Neutrophil (primary cell): ENCODE results near the gene PCSK6.

ENCODE experiments used
- H3K27ac ChIP-seq: fragments of 200-600 bp; sonication (generic); 2 replicates; pipeline ENCODE4 v1.5.1; 2016; ENCODE audit warnings: mild to moderate bottlenecking, moderate library complexity
- H3K27me3 ChIP-seq: fragments of 200-600 bp; sonication (generic); 2 replicates; pipeline ENCODE4 v1.6.0; 2016; ENCODE audit warnings: mild to moderate bottlenecking
- H3K36me3 ChIP-seq: fragments of 200-600 bp; sonication (generic); 2 replicates; pipeline ENCODE4 v1.5.1; 2017
- H3K4me1 ChIP-seq, 2 experiments: fragments of 200-600 bp in 1 of 2; sonication (generic) in 1 of 2; 1 replicate in 1 of 2; 2 replicates in 1 of 2; pipeline versions ENCODE4 v1.5.1 to v1.6.1; 2013 to 2016; ENCODE audit warnings: low read depth in 1 of 2, low read length in 1 of 2, mild to moderate bottlenecking in 1 of 2, moderate library complexity in 1 of 2; ENCODE audit not compliant: control insufficient read depth in 1 of 2, insufficient read depth in 1 of 2
- H3K4me3 ChIP-seq, 2 experiments: fragments of 200-600 bp in 1 of 2; sonication (generic) in 1 of 2; 1 replicate in 1 of 2; 2 replicates in 1 of 2; pipeline ENCODE4 v1.5.1; 2013 to 2016; ENCODE audit warnings: low read depth in 1 of 2, low read length in 1 of 2, mild to moderate bottlenecking in 1 of 2, moderate library complexity in 1 of 2
- H3K9me3 ChIP-seq: fragments of 200-600 bp; sonication (generic); 2 replicates; pipeline ENCODE4 v1.5.1; 2016
- TF ChIP-seq, protein P1 (sequence below): fragments of 200-600 bp; sonication (generic); IDR thresholded peaks from 2 replicates; pipeline ENCODE4 v1.5.1; 2016; ENCODE audit warnings: antibody characterized with exemption

PCSK6 gene

DNA sequence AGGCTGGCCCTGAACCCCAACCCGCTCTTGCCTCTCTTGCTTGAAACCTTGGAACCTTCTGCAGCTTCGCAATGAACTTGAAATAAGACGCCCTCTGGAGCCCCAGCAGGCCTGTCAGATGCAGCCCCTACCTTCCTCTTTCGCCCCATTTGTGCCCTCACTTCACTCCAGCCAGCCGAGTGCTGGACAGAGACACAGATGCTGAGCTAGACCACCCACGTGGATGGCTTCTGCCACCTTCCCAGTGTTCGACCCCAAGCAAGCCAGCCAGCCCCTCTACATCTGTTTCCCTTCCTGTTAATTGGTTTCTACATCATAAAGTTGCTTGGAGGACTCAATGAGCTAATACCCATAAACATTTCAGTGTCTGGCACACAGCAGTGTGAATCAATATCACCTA is 170.7 kb downstream of the PCSK6 start:
- no peaks in the 10 kb centered on the region for H3K9me3 ChIP-seq
- H3K4me1 ChIP-seq = peaks cover 8 to 11% of the 10 kb centered on the region in 2 experiments
- TF ChIP-seq, protein P1, sequence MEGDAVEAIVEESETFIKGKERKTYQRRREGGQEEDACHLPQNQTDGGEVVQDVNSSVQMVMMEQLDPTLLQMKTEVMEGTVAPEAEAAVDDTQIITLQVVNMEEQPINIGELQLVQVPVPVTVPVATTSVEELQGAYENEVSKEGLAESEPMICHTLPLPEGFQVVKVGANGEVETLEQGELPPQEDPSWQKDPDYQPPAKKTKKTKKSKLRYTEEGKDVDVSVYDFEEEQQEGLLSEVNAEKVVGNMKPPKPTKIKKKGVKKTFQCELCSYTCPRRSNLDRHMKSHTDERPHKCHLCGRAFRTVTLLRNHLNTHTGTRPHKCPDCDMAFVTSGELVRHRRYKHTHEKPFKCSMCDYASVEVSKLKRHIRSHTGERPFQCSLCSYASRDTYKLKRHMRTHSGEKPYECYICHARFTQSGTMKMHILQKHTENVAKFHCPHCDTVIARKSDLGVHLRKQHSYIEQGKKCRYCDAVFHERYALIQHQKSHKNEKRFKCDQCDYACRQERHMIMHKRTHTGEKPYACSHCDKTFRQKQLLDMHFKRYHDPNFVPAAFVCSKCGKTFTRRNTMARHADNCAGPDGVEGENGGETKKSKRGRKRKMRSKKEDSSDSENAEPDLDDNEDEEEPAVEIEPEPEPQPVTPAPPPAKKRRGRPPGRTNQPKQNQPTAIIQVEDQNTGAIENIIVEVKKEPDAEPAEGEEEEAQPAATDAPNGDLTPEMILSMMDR = no peak
- no peaks in the 10 kb centered on the region for H3K36me3 ChIP-seq
- H3K27ac ChIP-seq = no peak overlapping the region
- peaks cover 93% of the 10 kb centered on the region for H3K27me3 ChIP-seq
- H3K4me3 ChIP-seq = no peak overlapping the region

DNA sequence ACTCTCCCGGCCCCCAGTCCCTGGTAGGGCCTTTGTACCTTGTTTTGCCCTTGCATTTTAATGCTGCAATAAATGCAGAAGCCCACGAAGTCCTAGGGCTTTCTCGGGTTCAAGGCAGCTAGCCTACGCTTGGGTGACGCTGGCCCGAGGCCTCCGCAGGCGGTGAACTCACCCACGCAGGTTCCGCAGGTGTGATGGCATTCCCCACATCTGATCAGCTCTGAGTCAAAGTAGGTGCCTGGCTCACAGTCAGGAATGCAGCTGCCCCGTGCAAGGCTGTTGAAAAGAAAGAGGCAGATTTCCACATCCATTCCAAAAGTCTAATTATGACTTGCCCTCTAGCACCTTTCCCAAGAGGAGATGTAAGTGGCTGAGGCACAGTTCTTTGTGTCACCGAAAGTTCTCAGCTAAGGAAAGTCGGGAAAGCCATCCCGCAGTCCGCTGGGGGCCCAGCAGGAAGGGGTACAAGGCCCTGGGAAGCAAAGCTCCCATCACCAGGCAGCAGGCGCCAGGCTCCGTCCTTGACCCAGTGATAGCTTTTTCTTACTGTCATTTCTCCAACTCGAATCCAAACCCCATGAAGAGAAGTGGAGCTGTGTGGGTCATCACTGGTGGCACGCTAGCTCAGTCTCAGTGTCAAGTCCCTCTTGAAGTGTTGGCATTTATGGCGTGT is 171.2 kb downstream of the PCSK6 start:
- Histone ChIP-seq H3K4me1 (peaks cover 8 to 11% of the 10 kb centered on the region in 2 experiments), H3K27ac (no peak overlapping the region), H3K36me3 (no peaks in the 10 kb centered on the region), H3K4me3 (no peak overlapping the region), H3K27me3 (peaks cover 95% of the 10 kb centered on the region), H3K9me3 (no peaks in the 10 kb centered on the region)
- TF ChIP-seq, protein P1 = no peak

DNA sequence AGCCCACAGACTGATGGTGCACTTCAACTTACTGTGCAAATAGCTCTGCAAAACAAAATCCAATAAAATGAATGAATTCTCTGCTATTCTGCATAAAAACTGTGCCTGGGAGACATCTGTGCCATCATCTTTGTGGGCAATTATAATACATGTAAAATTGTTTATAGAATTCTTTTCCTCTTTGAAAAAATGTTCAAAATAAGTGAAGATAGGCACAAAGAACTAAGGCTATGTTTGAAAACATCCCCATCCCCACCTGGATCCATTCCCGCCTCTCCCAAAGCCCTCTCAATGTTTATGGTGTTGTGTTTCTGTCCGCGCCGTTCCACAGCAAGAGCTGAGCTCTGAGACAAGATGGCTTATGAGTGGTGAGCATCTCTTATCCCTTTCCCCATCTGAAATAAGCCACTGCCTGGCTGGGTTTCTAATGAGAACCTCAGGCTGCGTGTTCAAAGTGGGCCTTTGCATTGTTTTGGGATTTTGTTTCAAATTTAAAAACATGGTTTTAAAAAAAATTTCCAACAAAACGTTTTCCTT is 172.1 kb downstream of the PCSK6 start:
- TF ChIP-seq, protein P1 = no peak
- H3K4me1 ChIP-seq = peaks cover 8 to 11% of the 10 kb centered on the region in 2 experiments
- H3K4me3 ChIP-seq = no peak overlapping the region
- no peak overlapping the region for H3K27ac ChIP-seq
- H3K27me3 ChIP-seq = peaks cover 94% of the 10 kb centered on the region
- H3K9me3 ChIP-seq = no peaks in the 10 kb centered on the region
- H3K36me3 ChIP-seq = no peaks in the 10 kb centered on the region

DNA sequence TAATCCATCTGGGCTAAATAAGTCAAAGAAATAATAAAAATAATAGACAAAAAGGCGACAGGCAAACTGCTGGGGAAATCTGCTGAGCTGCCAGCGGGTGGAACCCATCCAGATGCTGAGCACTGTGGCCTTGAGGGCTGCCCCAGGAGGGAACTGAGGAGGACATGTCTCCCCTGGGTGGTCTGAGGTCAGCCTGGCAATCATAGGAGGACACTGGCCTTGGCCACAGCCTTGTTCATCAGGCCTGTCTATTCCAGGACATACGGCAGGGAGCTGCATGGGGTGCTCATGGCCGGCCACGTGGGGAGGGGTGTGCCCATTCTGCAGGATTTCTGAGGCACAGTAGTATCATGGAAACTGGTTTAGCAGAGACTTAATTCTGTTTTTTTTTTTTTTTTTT is 173.0 kb downstream of the PCSK6 start:
- Histone ChIP-seq H3K9me3 (no peaks in the 10 kb centered on the region), H3K4me1 (peaks cover 8 to 11% of the 10 kb centered on the region in 2 experiments), H3K4me3 (no peak overlapping the region), H3K27ac (no peak overlapping the region), H3K36me3 (no peaks in the 10 kb centered on the region), H3K27me3 (peaks cover 85% of the 10 kb centered on the region)
- TF ChIP-seq, protein P1 = no peak

DNA sequence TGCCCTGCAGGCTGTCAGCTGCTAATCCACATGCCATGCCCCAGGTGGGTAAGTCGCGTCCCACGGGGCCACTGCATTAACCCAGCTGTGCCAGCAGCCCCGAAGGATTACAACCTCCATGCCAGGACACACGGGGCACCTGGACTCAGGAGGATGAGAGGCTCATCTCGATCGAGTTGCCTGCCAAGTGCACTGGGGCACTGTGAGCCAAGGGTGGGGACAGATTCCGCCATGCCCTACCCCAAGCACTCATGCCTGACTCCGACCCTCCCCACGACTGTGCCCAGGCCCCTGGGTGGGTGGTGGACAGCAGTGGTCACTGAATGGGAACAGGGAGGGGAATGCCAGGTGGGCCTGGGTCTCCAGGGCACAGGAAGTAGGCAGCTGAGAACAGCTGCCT is 173.8 kb downstream of the PCSK6 start:
- H3K4me1 ChIP-seq = peaks cover 5 to 8% of the 10 kb centered on the region in 2 experiments
- TF ChIP-seq, protein P1 = no peak
- H3K36me3 ChIP-seq = no peaks in the 10 kb centered on the region
- H3K27me3 ChIP-seq = peaks cover 77% of the 10 kb centered on the region
- H3K9me3 ChIP-seq = no peaks in the 10 kb centered on the region
- no peak overlapping the region for H3K4me3 ChIP-seq
- H3K27ac ChIP-seq = no peak overlapping the region
